Breast epithelium (tissue), 4 donors: ENCODE results near the gene CCDC24. TPM values are rescaled to one million over a fixed set of nuclear protein-coding genes. Genes with fewer than 3 reads are reported as not detected.

Experiments
- DNase-seq, 2 donors: peaks; one replicate each; pipeline ENCODE4 v3.0.0-alpha.2; 2019; ENCODE audit warnings: low spot score in 2 of 2
- H3K27ac ChIP-seq, 2 donors: fragments of 200-600 bp; sonication (generic) in 1 of 2; one replicate each; pipeline ENCODE4 v1.5.1; 2016 to 2019; ENCODE audit warnings: mild to moderate bottlenecking in 1 of 2
- H3K27me3 ChIP-seq, 2 donors: fragments of 200-600 bp; sonication (generic) in 1 of 2; one replicate each; pipeline versions ENCODE4 v1.5.1 to v1.6.0; 2017 to 2019; ENCODE audit warnings: control low read depth in 1 of 2, mild to moderate bottlenecking in 1 of 2
- H3K36me3 ChIP-seq: fragments of 200-600 bp; one replicate; pipeline ENCODE4 v1.5.1; 2019
- H3K4me1 ChIP-seq, 2 donors: fragments of 200-600 bp; sonication (generic); one replicate each; pipeline ENCODE4 v1.5.1; 2016 to 2019; ENCODE audit warnings: control low read depth in 1 of 2
- H3K4me3 ChIP-seq, 3 donors: fragments of 200-600 bp; sonication (generic); 1 replicate in 2 of 3; 2 replicates in 1 of 3; pipeline ENCODE4 v1.5.1; 2016 to 2019; ENCODE audit warnings: mild to moderate bottlenecking in 3 of 3, moderate library complexity in 2 of 3
- H3K9me3 ChIP-seq, 2 donors: fragments of 200-600 bp; sonication (generic) in 1 of 2; one replicate each; pipeline ENCODE4 v1.5.1; 2016 to 2019; ENCODE audit warnings: control low read depth in 1 of 2
- POLR2A ChIP-seq: fragments of 450-650 bp; IDR thresholded peaks from one replicate; pipeline ENCODE4 v1.6.1; 2016; ENCODE audit warnings: antibody characterized with exemption, mild to moderate bottlenecking, moderate library complexity
- POLR2AphosphoS5 ChIP-seq, 3 donors: sonication (generic); formaldehyde crosslinking; IDR thresholded peaks; one replicate each; pipeline ENCODE4 v1.6.1; 2017; ENCODE audit warnings: antibody characterized with exemption in 3 of 3
- intact Hi-C: fragments of 100-400 bp; cut with DNase I; formaldehyde crosslinking; loops from one replicate; pipeline ENCODE4 v1.15.1; 2023; ENCODE audit warnings: low total_unique reads
- total RNA-seq, 3 donors: library from RNA; depleted of rRNA; stranded (reverse); fragments of >200 nt; gene quantifications; one replicate each; pipeline ENCODE4 v1.1.0, GENCODE V29; 2016
- TF ChIP-seq, protein P1 (sequence below), 3 donors: fragments of 450-650 bp; IDR thresholded peaks; one replicate each; pipeline ENCODE4 v1.5.1; 2016 to 2017; ENCODE audit warnings: antibody characterized with exemption in 3 of 3, mild to moderate bottlenecking in 3 of 3, moderate library complexity in 3 of 3

The CCDC24 gene
- total RNA-seq, 3 donors from 2014 or later = 5.4 to 12.5 (median 12.3) TPM

DNA sequence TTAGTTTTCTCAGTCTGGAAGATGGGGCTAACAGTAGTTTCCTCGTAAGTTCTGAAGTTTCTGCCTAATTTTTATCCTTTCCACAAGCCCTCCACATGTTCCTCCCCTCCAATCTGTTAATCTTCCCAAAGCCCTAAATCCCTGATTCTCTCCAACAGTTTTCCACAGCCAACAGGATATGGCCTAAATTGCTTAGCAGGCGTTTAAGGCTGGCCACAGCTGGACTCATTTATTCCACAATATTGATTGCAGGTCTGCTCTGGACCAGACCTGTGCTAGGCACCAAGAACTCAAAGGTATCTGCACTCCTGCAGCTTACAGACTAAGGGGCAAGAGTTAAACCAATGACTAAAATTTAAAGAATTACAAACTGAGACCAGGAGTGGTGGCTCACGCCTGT, 35.9 kb downstream of the CCDC24 start:
- intact Hi-C loops = no loop called here
- Histone ChIP-seq H3K36me3 (no peaks in the 10 kb centered on the region), H3K27me3 (no peaks in the 10 kb centered on the region), H3K4me1 (peaks cover 0 to 9% of the 10 kb centered on the region in 2 donors), H3K9me3 (no peaks in the 10 kb centered on the region), H3K27ac (no peak overlapping the region), H3K4me3 (no peak overlapping the region)
- TF ChIP-seq POLR2A = no peak
- TF ChIP-seq, protein P1, sequence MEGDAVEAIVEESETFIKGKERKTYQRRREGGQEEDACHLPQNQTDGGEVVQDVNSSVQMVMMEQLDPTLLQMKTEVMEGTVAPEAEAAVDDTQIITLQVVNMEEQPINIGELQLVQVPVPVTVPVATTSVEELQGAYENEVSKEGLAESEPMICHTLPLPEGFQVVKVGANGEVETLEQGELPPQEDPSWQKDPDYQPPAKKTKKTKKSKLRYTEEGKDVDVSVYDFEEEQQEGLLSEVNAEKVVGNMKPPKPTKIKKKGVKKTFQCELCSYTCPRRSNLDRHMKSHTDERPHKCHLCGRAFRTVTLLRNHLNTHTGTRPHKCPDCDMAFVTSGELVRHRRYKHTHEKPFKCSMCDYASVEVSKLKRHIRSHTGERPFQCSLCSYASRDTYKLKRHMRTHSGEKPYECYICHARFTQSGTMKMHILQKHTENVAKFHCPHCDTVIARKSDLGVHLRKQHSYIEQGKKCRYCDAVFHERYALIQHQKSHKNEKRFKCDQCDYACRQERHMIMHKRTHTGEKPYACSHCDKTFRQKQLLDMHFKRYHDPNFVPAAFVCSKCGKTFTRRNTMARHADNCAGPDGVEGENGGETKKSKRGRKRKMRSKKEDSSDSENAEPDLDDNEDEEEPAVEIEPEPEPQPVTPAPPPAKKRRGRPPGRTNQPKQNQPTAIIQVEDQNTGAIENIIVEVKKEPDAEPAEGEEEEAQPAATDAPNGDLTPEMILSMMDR (IDR thresholded peaks at IDR 0.05) = no peak
- TF ChIP-seq POLR2AphosphoS5 (IDR thresholded peaks at IDR 0.05) = no peak
- no peak for DNase-seq

DNA sequence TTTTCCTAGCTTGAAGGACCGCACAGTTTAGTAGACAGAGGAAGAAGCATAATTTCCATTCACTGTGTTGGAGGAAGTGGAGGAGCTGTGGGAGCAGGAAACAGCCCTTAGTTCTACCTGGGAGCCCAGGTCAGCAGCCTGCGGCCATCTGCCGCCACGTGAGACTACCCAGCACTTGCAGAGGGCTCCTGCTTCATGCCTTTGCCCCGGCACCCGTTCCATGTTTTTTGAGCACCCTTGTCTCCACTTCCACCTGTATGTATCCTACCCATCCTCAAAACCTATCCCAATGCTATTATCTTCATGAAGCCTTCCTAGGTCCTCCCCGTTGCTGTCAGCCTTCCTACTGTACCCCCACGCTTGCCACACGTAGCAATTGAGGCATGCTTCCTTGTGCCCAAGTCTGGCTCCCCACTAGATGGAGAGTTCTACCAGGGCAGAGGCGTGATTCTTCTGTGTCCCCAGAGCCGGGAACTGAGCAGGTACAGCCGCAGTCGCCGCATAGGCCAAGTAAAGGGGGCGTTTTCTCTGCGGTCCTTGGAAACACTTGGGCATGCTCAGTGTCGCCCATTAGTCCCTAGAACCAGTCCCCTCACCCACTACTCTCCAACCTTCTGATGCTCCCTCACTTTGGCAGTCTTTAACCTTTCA, 38.0 kb downstream of the CCDC24 start:
- Histone ChIP-seq H3K27ac (peak overlapping the region; percentile 76 to 80), H3K9me3 (no peaks in the 10 kb centered on the region), H3K36me3 (no peaks in the 10 kb centered on the region), H3K27me3 (no peaks in the 10 kb centered on the region), H3K4me3 (peak overlapping the region; percentile 63 to 84 (median 78)), H3K4me1 (peaks cover 0 to 12% of the 10 kb centered on the region in 2 donors)
- DNase-seq = no peak
- TF ChIP-seq POLR2AphosphoS5 (IDR thresholded peaks at IDR 0.05) = no peak
- TF ChIP-seq POLR2A = no peak
- TF ChIP-seq, protein P1 (IDR thresholded peaks at IDR 0.05) = no peak
- intact Hi-C loops = no loop called here

DNA sequence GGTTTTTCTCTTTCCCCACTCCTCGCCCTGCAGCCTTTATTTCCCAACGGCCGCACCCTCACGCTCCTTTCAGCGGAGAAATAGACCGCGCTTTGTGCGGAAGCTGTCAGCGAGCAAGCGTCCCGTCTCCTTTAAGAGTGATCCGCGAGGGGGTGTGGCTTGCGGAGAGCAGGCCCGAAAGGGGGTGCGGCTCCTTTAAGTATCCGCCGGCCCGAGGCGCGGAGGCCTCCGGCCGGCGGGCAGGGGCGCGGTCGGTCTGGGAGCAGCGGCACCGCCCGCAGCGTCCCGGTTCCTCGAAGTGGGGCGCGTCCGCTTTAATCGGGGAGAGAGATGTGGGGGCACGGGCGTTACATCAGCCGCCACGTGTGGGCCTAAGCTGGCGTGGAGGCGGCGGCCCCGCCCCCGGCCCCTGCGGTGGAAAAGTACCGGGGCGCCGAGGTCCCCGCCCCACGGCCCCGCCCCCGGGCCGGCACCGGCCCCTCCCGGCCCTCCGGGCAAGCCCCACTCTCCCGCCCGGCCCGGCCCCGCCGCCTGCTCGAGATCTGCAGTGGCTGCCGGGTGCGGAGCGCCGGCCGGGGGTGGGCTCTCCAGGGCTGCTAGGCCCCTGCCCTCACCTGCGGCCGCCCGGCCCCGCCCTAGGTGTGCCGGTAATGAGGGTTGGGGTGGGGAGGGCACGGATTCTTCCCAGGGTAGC, 38.7 kb downstream of the CCDC24 start:
- peak; percentile 80 to 82 for DNase-seq
- peaks cover 0 to 12% of the 10 kb centered on the region in 2 donors for H3K4me1 ChIP-seq

DNA sequence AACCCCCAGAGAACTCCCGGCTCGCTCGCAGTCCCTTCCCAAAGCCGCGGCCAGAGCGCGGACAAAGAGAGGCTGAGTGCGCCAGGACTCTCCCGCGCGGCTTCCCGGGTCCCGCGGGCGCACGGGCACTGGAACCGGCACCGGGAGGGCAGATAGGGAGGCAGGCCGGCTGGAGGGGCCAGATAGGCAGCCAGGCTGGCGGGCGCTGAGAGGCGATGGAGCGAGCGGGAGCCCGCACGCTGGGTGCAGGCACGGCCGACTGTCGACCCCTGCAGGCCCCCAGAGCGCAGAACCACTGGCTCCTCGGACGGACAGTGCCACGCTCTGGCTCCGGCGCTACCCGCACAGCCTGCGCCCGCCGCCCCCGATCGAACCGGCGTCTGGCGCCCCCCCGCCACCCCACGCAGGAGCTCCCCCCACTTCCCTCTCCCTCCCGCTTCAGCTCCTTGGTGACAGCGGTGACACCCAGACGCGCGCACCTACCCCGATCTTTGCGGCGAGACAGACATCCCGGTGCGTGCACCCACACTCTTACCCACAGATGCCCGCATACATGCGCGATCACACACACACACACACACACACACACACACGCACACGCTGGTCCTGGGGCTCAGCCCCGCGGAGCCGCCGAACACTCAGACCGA, 39.3 kb downstream of the CCDC24 start:
- Histone ChIP-seq H3K4me3 (peak overlapping the region; percentile 63 to 84 (median 78)), H3K36me3 (no peaks in the 10 kb centered on the region), H3K4me1 (peaks cover 0 to 12% of the 10 kb centered on the region in 2 donors), H3K9me3 (no peaks in the 10 kb centered on the region), H3K27ac (peak overlapping the region; percentile 76 to 80), H3K27me3 (no peaks in the 10 kb centered on the region)
- peak in 1 of 2 donors; percentile 63 for DNase-seq
- no peak for TF ChIP-seq POLR2A
- TF ChIP-seq, protein P1 (IDR thresholded peaks at IDR 0.05) = no peak
- no peak for TF ChIP-seq POLR2AphosphoS5 (IDR thresholded peaks at IDR 0.05)
- intact Hi-C loops = loop anchor here (10.0 kb wide), 1 partner anchor 266 kb away; no protein-coding TSS in a partner anchor

More for the DNA sequence above, 38.7 kb downstream of the CCDC24 start:
- H3K27me3 ChIP-seq = no peaks in the 10 kb centered on the region
- peak in 1 of 3 donors; percentile 40 for TF ChIP-seq POLR2AphosphoS5 (IDR thresholded peaks at IDR 0.05)
- TF ChIP-seq POLR2A = no peak
- no peaks in the 10 kb centered on the region for H3K9me3 ChIP-seq
- H3K36me3 ChIP-seq = no peaks in the 10 kb centered on the region
- H3K27ac ChIP-seq = peak overlapping the region; percentile 76 to 80
- intact Hi-C loops = loop anchor here (10.0 kb wide), 1 partner anchor 265 kb away; no protein-coding TSS in a partner anchor
- peak overlapping the region; percentile 63 to 84 (median 78) for H3K4me3 ChIP-seq

DNA sequence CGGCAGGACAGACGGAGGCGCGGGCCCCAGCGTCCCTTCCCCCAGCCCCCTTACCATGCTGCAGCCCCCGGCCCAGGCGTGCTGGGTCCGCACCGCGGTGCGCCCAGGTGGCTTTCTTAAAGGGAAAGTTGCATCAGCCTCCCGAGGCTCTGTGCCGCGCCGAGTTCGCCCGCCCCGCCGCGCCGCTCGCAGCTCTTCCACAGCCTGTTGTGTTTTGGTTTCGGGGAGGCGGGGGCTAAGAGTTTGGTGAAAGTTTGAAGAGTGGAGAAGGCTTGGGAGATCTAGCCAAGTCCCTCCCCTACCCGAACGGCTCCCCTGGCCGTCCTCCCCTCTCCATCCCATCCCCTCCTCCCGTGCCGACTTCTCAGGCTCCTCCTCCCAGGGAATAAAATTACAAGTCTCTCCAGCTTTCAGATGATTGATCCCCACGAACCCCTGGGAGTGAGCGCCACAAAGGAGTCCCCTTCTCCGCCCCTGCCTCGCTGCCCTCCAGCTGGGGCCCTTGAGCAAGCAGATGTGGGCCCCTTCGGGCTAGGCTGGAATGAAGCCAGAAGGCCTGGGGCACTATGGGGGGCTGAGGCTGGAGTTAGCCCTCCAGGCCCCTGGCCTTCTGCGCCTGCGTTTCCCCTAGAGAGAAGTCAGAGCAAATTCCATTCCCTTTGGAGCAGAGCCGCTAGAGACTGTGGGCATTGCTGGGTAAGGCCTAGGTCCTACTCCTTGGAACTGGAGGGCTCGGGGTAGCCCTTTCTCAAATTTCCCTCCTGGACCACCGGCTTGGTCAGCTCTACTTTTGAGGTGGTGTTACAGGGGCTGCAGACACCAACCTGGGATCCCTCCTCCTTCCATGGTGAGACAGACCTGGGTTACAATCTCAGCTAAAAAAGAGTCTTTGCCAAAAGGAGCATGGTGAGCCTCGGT, 40.1 kb downstream of the CCDC24 start, which contains the start of gene SLC6A9:
TSS of gene SLC6A9 (minus strand) at position 211 of the 918 bp plus-strand sequence. CDS start 7,185 bp downstream, outside the sequence.
- peak within 1 kb of the TSS; percentile 76 to 80 for H3K27ac ChIP-seq

More for the DNA sequence above, 40.1 kb downstream of the CCDC24 start, which contains the start of gene SLC6A9:
- Histone ChIP-seq H3K27me3 (no peaks in the 10 kb centered on the region), H3K4me3 (peak within 1 kb of the TSS; percentile 63 to 84 (median 78)), H3K9me3 (no peaks in the 10 kb centered on the region), H3K4me1 (peaks cover 0 to 12% of the 10 kb centered on the region in 2 donors), H3K36me3 (no peaks in the 10 kb centered on the region)
- DNase-seq = peak; percentile 50 to 68
- intact Hi-C loops = loop anchor here (10.0 kb wide), 1 partner anchor 267 kb away; no protein-coding TSS in a partner anchor
- TF ChIP-seq POLR2A = no peak
- no peak for TF ChIP-seq POLR2AphosphoS5 (IDR thresholded peaks at IDR 0.05)
- TF ChIP-seq, protein P1 (IDR thresholded peaks at IDR 0.05) = no peak
